GM21619 (cell line): ENCODE results near the gene TACC2.
"Not testable (repeated sequence)": the region's sequence is repeated elsewhere in the genome, so short reads cannot be mapped to it uniquely, and the experiment has no call there.

Experiments
- ATAC-seq: cut with Tn5 transposase; IDR thresholded peaks from one replicate; pipeline ENCODE4 v1.9.1; 2021; ENCODE audit not compliant: unreplicated experiment

TACC2 gene

DNA sequence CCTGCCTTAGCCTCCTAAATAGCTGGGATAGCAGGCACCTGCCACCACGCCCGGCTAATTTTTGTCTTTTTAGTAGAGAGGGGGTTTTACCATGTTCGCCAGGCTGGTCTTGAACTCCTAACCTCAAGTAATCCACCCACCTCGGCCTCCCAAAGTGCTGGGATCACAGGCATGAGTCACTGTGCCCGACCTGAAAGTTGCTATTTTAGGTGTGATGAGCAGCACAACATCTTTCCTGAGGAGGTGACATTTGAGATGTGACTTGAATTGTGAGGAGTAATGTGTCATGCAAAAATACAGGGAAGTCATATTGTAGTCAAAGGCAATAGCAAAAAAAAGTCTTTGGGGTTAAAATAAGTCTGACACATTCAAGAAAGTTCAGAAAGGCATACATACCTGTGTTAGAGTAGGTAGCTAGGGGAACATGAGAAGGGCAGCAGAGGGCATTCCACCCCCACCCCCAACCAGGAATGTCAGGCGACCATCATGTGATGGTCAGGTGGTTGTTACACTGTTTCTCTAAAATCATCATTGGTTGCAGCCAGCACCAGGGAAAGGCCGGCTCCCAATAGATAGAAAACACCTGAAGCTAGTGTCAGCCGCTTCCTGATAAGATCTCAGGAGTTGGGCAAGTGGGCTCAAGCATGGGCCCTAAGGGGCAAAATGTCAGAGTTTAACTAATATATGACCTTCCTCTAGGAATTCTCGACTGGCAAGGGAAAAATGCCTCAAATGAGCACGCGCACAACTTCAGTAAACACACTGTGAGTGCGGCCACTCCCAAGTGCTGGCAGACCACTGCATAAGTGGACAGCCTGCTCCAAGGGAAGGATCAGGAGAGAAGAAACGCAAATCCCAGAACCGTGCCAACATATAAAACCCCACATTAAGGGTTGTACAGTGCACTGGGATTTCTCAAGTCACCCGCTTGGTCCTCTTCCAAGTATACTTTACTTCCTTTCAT is at the start of gene TACC2:
TACC2 (plus strand) TSS at position 803 of the 964 bp plus-strand sequence. CDS start 32,819 bp downstream, outside the sequence.
- no peak for ATAC-seq

GRCh38 chr10:121941532-121941931 is 47.4 kb upstream of the TACC2 start:
- ATAC-seq: no peak

GRCh38 chr10:121942749-121943416 is 46.1 kb upstream of the TACC2 start:
- ATAC-seq: no peak

DNA sequence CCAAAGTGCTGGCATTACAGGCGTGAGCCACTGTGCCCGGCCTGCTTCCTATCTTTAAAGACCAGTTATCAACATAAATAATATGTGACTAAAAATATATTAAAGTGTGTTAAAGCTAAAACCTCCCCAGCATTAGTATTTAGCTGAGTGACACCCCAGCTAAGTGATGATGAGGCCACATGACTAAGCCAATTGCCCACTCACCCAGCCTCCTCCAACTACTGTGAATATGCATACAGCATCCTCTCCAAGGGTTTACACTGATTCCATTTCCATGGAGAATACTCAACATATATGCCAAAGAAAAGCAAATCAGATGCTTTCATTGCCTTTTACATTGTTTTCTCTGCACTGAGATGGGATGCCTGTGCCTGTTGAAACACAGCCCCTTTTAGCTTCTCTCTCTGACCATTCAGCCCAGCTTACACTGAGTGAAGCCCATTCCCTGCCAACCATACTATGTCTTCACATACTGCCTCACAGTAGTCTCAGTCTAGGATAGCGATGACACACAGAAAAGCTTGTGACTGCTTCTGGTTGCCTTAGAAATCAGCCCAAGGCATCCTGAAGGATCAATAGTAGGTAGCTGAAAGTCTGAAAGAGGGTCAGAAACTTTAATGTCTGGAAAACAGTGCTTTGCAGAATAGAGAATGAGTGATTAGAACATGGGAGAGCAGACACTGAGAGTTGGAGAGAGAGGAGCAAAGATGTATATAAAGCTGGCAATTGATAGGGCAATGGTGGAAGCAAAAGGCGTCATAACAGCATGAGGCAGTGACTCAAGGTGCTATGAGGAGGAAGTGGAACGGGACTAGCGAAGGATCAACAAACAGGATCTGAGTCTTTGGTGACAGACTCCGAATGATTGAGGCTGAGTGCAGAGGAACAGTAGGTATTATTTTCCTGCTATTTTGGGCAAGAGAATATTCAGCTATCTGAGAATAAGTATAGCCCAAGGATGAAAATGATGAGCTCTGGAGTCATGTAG is 41.3 kb upstream of the TACC2 start:
- ATAC-seq: no peak

DNA sequence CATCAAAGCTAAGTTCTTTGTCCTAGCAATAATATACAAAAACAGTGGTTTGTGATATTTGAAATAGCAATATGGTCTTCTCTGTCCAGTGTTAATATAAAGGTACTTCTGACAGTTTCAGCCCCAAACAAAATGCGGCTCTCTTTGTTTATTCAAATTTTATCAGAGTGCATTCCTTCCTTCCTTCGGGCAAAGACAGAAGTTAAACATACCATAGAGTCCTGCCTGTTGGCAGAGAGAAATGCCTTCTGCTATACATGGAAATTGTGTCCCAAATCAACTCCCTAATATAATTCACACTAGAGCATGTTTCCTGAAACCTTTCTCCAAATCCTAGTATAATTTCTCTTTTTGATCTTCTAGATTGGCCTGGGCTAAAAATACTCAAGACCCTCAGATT is 39.9 kb upstream of the TACC2 start:
- no peak for ATAC-seq

DNA sequence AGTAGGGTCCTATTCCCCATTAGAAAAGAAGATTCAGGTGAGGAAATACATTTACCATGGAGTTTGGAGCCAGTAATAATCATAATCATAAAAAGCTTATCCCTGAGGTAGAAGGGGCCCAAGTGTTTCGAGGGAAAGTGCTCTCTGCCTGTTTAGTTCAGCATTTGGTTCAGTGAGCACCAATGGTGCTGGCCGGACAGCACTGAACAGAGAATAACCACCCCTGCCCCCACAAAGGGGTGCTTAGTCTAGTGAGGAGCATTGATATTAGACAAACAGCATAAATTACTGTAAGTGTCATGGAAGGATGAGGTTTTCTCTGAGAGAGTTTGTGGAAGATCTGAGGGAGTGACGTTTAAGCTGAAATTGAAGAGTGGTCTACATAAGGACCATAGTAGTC is 39.5 kb upstream of the TACC2 start:
- no peak for ATAC-seq

- no peak for ATAC-seq
Measured at GRCh38 chr10:121952226-121952625, 36.7 kb upstream of the TACC2 start.

- no peak for ATAC-seq
Measured at GRCh38 chr10:121956111-121957061, 32.6 kb upstream of the TACC2 start.

- no peak for ATAC-seq
Measured at GRCh38 chr10:121959671-121960070, 29.3 kb upstream of the TACC2 start.

GRCh38 chr10:121961456-121961855 is 27.5 kb upstream of the TACC2 start:
- no peak for ATAC-seq

DNA sequence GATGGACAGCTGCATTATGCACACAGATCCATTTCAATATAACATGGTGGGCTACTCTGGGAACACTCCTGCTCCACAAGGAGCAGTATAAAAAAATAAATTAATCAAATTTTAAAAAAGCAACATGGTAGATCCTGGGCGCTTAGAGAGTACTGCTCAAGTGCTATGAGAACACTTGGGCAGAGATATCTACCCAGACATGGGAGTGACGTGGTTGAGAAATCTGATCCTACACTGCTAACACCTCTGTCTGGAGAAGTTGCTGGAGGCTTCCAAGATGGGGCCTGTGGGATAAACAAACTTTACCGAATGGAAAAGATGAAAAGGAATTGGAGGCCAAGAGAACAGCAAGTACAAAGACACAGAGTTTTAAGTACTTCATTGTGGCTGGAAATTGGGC is 23.0 kb upstream of the TACC2 start:
- no peak for ATAC-seq

GRCh38 chr10:121969086-121969485 is 19.9 kb upstream of the TACC2 start:
- ATAC-seq: not testable (repeated sequence)

- ATAC-seq: no peak
Measured at GRCh38 chr10:121974019-121974534, 14.9 kb upstream of the TACC2 start.

GRCh38 chr10:121974535-121975294 is 14.2 kb upstream of the TACC2 start, which contains the start of gene NSMCE4A:
NSMCE4A (minus strand) TSS chr10:121975217; CDS start chr10:121975165, 52 bp downstream.
- peak; percentile 78 for ATAC-seq

- ATAC-seq: no peak
Measured at GRCh38 chr10:121975295-121976086, 13.5 kb upstream of the TACC2 start.

DNA sequence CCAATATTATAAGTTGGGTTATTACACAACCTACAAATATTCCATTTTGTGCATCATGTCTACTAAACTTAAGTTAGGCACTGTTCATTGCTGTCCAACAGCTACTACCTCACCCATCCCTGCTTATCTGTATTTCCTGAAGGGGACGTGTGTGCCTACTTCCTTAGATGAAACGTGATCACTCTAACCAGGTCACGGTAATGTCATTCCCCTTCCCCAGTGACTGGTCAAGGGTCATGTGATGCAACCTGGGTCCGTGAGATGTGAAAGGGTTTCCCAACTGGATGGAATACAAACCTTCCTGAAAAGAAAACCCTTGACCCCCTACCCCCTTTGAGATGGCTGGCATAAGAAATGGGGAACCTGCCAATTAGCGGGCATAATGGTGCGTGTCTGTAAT is 12.4 kb upstream of the TACC2 start:
- ATAC-seq: no peak

DNA sequence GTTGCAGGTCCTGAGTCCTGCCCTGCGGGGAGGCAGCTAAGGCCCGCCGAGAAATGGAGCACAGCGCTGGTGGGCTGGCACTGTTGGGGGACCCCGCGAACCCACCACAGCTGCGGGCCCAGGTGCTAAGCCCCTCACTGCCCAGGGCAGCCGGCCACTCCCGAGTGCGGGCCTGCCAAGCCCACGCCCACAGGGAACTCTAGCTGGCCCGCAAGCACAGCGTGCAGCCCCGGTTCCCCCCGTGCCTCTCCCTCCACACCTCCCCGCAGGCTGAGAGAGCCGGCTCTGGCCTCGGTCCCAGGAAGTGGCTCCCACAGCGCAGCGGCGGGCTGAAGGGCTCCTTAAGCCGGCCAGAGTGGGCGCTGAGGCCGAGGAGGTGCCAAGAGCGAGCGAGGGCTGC is 10.5 kb upstream of the TACC2 start:
- ATAC-seq: no peak

DNA sequence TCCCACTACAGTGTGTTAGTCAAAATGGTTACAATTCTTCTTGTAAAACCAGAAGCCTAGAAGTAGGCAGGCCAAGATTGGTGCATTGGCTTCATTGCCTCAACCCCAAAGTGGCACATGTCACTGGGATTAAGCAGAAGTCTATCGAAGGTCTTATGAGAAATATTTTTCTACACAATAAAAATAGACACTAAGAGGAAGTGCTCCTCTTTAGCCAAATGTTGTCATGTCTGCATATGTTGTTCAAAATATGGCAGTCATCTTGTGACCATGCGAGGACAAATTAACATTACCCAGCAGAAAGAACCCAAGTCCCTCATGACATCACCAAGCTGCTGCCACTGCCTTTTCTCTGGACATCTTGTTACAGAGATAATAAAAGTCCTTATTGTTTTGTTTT is 7.6 kb upstream of the TACC2 start:
- ATAC-seq: no peak
